G401.6 (cell line): ENCODE measurements around the gene TXNDC5.

Experiments
- FAIRE-seq: peaks from 2 replicates; lab custom pipeline; 2012; peaks lifted over from hg19 to GRCh38; lab: Jason Lieb, UNC

The TXNDC5 gene

DNA sequence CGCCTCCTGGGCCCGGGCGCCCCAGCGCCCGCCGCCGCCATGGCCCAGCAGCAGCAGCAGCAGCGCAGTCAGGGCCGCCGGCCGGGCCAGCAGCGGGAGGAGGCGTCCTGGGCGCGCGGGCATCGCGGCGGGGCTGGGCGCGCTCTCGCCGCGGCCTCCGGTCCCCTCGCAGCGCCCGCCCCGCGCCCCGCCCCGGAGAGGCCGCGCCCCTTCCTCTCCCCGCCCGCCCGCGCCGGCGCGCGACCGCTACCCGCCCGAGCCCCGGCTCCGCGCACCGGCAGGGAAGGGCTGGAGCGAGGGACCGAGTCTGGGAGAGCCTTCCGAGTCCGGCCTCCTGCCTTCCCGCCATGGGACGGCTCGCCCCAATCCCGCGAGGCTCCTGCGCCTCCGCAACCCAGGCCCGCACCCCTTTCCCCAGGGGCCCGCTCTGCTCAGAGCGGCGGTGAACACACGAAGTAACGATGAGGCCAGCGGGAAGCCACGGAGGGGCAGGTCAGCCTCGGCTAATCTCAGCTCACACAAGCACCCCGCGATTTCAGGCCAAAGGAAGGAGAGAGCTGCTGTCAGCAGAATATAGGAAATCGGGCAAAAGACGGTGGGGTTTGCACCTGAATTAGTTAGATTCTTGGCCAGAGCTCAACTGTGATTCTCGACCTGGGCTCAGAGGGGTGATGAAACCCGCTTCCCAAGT, at the start of gene TXNDC5:
TXNDC5 (minus strand) TSS at position 135 of the 691 bp plus-strand sequence; CDS start at position 123, 12 bp downstream.
- FAIRE-seq: no peak

DNA sequence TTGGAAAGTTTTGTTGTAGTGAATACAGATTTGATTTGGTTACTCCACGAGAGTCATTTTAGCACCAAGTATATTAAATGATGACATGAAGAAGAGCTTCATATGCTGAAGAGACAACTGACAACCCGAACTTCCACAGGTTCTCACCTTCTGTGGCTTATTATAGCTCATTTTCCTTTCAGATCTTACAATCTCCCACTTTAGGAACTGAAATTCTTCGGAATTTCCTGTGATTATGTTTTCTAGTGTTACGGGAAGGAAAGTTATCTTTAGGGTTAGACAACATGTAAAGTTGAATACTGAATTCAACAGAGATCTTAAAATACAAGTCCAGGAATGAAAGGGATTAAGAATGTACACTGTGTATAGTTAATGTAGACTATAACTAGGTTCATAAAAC, 49.6 kb upstream of the TXNDC5 start:
- no peak for FAIRE-seq

DNA sequence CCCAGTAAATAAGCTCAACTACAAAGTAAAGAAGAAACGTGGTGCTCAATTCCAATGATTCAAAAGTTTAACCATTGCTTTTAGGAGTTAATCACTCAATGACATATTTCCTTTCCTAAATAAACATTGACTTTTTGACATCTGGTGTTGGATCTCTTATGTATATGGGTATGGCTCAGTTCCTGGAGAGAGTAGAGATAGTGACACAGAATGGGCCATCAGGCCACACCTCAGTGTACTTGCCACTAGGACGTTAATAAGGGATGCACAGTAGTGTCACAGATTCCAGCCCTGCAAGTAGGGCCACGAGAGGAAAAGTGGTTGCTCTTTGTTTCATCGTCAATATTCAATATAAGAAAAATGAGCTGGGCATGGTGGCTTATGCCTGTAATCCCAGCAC, 48.9 kb upstream of the TXNDC5 start:
- no peak for FAIRE-seq

DNA sequence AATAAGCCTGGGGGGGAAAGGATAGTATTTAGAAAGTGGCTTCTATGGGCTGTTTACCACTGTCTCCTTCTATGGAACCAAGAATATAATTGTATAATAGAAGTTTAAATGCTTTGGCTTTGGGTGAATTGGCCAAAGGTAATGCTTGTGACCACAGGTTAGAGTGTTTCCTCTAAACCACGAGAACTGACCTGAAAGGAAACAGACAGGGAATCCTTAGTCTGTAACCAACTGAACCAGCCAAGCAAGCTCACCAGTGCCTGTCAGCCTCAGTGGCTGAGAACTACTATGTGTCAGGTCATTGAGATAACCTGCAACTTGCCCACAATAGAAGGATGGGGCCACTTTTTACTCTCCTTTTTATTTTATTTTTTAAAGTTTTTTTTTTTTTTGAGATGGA, 47.9 kb upstream of the TXNDC5 start:
- no peak for FAIRE-seq

DNA sequence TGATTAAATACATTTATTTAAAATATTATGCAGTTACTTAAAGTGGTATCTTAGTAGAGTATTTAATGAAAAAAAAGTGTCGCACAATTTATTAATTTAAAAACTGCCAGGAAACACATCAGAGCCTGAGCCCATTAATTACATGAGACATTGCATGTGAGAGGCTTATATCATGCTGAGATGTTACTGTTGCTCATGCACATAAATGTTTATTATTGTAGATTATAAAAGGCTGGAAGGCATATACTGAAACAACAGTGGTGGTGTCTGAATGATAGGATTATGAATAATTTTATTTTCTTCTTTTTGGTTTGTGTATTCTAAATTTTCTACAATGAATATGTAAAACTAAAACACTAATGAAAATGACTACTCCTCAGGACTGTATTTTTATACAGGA, 45.7 kb upstream of the TXNDC5 start:
- FAIRE-seq: no peak

DNA sequence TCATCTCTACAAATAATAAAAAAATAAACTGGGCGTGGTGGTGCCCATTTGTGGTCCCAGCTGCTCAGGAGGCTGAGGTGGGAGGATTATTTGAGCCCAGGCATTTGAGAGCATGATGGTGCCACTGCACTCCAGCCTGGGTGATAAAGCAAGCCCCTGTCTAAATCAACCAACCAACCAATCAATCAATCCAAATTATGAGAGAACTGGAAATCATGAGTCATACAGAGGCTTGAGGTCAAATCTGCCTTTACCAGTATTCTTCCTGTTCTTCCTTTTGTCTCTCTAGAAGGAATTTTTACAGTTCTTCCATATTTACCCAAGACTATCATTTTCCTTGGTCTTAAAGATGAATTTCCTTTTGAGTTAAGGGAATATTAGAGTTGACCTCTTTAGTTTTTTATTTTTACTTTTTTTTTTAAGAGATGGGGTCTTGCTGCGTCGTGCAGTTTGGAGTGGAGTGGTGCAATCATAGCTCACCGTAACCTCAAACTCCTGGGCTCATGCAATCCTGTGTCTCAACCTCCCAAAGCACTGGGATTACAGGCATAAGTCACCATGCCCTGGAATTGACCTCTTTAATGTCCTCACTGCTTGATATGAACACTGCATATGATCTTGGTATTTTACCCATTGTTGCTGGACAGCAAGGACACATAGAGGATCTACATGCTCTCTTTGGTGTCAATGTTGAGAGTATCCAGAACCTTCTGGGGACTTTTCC, 44.1 kb upstream of the TXNDC5 start:
- no peak for FAIRE-seq

DNA sequence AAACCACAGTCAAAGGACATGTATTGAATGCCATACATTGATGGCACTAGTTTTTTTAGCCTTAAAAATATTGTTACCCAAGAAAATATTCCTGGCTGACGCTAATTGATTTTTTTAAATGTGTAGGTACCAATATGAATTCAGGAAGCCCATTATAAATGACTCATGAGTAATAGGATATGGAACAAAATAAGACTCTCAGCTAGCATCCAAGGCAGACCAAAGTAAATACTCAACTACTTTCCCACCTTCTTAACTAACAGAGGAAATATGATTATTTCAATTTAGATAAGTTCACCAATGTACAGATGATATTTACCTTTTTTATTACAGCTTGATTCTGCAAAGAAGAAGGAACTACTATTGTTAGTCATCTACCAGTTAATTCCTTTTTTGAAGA, 43.2 kb upstream of the TXNDC5 start:
- FAIRE-seq: no peak

DNA sequence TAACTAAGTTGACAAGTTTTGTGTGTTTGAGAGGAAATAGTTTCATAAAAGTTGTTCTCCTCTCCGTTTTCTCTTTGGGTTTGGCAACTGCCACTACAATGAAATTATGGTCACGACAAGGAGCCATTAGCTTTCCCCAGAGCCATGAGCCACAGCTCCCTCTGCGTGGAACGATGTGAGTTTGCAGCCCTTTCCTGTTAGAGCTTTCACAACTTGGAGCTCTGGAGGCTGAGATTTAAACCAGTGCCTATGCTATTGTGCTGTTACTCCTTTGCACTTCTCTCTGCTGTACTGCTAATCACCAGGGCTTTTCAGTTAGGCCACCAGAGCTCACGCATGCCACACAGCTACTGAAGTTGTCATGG, 29.3 kb upstream of the TXNDC5 start:
- FAIRE-seq: no peak

DNA sequence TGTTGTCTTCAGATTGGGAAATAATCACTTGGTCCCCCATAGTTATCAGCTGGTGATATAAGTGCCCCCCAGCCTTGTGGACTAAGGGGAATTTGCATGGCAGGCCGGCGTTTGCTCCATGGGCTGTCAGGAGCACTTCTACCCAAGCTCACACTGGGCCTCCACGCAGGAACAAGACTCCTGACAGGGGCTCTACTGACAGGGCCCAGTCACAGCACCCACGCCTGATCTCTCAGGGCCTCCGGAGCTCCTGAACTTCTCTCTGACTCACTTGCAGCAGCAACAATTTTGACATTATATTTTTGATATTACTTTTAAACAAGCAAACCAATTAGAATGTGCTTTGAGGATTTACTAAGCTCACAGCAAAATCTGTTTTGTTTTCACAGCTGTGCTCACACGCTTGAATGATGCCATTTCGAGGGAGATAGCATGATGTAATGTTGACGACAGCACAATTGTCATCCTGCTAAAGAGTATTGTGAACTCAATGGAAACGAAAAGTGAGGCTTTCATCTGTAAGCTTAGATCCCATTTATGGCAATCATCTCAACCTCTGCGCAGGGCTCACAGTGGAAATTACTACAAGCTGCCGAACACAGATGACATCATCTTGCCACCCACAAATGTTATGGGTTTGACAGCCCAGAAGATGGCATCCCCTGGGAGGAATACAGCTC, 28.7 kb upstream of the TXNDC5 start:
- no peak for FAIRE-seq

DNA sequence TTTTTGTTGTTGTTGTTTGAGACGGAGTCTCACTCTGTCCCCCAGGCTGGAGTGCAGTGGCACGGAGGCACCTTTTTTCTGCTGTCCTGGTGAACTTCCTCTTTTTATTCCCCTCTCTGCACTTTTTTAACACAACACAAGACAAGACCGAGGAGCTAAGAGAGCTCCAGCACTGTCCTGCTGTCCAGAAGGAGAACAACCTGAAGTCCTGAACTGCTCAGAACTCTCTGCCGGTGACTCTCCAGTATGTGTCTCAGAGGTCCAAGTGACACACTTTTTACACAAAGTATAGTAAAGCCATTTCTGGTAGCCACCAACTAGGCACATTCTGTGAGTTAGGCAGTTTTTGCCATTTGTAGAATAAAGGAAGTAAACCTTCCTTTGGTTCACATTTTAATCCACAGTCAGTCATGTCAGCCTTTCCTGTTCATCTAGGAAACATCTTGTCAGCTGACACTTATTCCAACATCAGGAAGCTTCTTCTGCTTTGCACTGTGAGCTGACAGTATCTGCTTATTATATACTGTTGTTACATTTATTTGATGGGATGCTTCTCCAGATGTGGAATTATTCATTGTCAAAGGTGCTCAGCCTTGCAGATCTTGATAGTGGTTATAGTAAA, 28.1 kb upstream of the TXNDC5 start:
- FAIRE-seq: no peak

DNA sequence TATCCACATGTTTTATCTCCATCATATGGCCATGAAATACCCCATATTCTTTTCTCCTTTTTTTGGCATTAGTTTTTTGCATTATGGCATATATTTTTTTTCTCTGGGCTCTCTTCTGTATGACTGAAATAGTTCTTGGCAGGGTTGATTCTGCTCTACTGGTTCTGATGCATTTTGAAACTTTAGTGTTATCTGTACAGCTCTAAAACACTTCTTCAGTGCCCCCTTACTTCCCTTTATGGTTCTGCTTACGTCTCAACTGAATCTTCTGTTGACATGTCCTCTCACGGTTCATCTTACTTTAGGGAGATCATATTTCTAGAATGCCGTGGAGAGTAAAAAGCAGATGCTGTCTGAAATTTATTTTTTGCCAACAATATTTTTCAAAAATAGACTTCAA, 23.2 kb upstream of the TXNDC5 start:
- no peak for FAIRE-seq

DNA sequence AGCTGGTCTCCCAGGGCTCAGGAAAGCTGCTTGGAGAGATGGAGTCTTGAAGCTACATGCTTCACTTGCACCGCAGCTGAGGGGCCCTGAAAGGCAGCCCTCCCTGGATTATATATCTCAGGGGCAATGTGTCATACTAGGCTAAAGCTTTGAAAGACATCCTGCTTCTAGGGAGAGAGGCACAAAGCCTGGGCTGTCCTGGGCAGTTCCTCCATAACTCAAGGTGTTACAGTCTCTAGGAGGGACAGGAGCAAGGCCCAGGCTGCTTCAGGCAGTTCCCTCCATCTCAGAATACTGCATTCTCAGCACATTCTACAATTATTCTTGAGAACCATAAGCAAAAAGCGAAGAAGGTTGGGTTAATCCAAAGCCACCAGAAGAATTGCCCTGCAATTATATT, 22.0 kb upstream of the TXNDC5 start:
- no peak for FAIRE-seq

DNA sequence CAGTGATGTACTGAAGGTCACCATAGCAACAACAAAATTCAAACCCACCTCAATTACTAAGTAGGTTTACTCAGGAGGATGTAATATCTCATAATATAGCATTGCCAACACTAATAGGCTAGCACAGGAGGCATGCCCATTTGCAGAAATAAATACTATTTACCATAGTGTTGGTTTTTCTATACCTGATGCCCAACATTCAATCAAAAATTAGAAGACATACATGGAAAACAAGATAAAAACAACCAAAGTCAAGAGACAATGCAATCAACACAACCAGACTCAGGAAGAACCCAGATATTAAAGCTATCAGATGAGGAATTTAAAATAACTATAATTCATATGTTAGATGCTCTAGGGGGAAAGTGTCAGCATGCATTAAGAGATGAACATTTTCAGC, 14.3 kb upstream of the TXNDC5 start:
- FAIRE-seq: no peak

DNA sequence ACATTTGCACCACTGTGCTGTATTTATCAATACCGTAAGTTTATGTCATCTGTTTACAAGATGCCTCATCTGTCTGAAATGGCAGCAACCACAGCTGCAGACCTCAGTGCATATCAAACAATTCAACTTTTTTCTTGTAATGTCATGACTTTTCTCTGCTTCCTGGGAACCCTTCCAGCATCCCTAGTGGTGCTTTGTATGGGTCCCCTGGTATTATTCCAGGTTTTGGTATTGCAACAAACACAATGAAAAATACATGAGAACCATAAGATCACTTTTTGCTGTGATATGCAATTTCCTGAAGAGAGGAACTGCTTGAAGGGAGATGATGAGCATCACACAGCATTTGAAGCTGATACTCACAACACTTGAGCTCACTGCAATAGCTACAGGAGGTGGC, 12.0 kb upstream of the TXNDC5 start:
- FAIRE-seq: no peak

DNA sequence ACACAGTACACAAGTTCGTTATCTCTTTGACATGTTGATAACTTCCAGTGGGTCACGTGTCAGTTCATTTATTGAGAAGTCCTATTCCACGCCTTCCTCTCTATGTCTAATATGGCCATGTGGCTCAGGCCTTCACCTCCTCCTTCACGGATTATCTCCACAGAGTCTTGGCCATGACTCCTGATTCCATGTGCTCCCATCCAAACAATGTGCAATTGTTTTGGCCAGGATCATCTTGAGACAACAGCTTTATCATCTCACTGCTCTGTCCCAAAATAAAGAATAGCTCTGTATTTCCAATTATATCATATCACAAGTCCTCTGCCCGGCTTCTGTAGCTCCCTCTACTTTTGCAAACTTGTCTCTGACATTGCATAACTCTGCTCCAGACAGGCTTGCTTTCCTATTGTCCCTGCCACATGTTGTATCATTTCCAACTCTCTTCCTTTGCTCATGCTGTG, 11.1 kb upstream of the TXNDC5 start:
- no peak for FAIRE-seq

DNA sequence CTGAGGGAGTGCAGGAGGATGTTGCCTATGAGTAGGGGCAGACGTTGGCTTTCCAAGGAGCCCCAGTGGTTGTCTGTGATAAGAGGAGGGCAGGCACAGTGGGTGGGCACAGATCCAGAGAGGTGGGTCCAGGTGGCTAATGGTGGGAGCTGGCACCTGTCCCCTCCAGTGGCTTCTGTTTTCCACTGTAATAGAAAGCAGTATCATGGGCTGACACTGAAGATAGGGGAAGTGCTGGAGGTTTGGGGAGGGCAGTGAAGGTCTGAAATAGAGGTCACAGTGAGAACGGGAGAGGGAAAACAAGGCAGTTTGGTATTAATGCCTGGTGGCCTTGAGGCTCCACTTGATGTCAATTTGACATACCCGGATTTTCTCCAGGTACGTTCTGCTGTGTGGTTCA, 10.5 kb upstream of the TXNDC5 start:
- no peak for FAIRE-seq

DNA sequence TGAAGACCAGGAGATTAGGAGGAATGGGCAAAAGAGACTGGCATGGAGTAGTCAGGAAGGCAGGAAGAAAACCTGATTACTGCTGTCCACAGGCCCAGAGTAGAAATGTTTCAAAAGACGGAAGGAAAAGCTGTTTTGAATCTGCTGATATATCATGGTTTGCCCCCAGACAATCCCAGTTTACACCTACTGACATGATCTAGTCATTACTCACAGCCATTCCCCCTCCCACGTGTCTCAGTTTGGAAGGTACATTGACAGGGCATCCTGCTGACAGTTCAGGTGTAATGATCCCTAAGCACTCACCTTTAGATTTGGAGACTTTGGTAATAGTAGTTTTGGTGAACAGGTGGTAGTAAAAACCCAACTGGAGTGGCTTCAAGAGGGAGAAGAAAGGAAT, 9.8 kb upstream of the TXNDC5 start:
- FAIRE-seq: no peak

DNA sequence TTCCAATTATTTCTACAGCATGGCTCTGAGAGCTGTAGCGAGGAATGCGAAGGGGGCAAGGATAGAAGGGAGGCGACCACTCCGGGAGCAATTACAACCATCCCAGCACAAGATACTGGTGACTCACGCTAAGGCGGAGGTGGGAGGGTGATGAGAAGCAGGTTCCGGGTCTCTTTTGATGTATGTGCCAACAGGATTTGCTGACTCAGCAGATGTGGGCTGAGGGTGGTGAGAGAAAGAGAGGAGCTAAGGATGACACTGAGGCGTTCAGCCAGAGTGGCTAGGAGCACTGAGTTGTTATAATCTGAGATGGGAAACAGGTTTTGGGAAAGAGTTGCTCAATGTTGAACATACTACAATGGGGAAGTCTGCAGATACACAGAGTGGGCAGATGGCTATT, 9.3 kb upstream of the TXNDC5 start:
- no peak for FAIRE-seq

DNA sequence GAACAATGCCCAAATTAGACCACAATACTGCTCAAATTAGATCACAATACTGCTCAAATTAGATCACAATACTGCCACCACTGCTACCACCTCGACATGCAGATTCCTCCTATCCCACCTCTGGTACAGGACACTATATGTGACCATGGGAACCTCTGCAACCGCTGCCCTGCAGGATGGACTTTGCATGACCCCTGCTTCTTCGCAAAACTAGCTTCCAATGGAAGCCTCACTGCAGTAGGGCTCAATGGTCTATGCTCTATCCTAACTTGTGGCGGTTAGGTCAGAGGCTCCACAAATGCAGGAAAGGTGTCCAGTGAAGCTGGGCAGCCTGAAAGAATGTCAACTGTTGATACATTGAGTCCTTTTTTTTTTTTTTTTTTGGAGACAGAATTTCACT, 7.8 kb upstream of the TXNDC5 start:
- FAIRE-seq: no peak

DNA sequence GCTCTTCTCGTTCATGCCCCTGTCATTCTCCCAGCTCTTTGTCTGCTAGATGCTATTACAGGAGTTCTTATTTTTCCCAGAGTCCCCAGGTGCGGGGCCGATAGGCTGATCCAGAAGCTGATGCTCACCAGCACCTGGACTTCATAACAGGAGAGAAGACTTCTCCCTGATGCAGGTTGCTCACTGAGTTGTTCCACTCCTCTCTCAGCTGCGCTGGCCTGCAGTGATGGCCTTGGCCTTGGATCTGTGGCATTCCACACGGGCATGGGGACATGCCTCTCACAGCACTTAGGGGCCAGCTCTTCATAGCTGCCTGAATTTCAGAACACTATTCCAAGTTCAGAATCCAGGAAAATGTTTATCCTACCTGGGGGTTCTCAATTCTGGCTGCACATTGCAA, 7.1 kb upstream of the TXNDC5 start:
- FAIRE-seq: no peak

DNA sequence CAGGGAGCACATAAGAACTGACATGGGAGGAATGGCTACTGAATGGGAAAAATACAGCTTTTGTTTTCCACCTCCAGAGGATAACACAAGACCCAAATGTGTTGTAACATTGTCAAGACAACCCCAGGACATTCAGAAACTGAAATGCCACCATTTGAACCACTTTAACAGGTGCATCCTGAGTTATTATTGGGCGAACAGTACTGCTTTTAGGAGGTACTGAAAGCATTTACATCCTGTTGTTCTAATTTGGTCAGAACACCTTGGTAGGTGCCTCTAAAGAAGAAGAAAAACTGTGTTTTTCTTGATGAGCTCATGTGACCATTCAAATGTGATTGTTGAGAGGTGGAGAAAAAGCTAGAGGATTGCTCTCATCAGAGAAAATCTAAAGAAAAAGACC, 6.4 kb upstream of the TXNDC5 start:
- FAIRE-seq: no peak

DNA sequence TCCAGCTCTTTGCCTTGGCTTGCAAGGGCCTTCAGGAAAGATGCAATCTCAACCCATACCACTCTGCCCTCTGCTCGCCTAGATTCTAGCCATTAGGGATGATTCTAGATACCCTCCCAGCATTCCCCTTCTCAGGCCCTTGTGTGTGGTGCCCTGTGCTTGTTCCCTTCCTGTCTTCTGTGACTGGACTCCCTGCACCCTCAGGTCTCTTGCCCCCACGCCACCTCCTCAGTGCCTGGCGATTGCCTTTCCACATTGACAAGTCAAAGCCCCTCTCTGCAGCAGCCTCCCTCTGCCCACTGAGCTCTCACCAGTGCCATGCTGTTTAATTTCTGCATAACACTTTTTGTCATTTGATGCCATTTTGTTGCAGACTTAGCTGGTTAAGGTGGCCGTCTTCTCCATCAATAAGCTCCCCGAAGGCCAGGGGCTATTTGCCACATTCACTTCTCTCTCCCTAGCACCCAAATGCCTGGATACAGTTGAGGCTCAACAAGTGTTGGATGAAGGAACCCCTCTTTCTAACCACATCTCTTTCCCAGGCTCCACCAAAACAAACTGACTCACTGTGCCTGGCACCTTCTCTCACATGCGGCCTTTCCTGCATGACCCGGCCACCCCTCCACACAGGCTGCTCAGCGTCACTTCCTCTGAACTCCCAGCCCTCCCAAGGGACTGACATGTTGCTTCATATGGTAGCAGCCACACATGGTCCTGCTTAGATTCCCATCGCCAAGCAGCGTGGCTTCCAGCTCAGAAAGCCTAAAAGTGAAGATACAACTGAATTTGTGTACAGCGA, 4.6 kb upstream of the TXNDC5 start:
- no peak for FAIRE-seq
